ENCODE data around the gene ENPP4.
"Not testable (repeated sequence)": the region's sequence is repeated elsewhere in the genome, so short reads cannot be mapped to it uniquely, and the experiment has no call there.

The ENPP4 gene

GRCh38 chr6:46130666-46131065 is 877 bp downstream of the ENPP4 start:
- Histone ChIP-seq H3K4me3 (peak overlapping the region; percentile 74), H3K27ac (peak overlapping the region; percentile 43 to 66)
- TF ChIP-seq CTCF (IDR thresholded peaks at IDR 0.05): no peak
- no peak for DNase-seq (ENCODE audit: low spot score)

GRCh38 chr6:46131291-46131690 is 1.5 kb downstream of the ENPP4 start:
- peak overlapping the region; percentile 74 for H3K4me3 ChIP-seq
- not testable (repeated sequence) for H3K27ac ChIP-seq; DNase-seq (ENCODE audit: low spot score)

- Histone ChIP-seq H3K27ac (no peak overlapping the region), H3K4me3 (no peak overlapping the region)
- DNase-seq (ENCODE audit: low spot score): no peak
- TF ChIP-seq CTCF (IDR thresholded peaks at IDR 0.05): no peak
These were observed 4.4 kb downstream of the ENPP4 start for GRCh38 chr6:46134216-46134615.

GRCh38 chr6:46135176-46135575 is 5.4 kb downstream of the ENPP4 start:
- no peak overlapping the region for H3K4me3 ChIP-seq
- DNase-seq (ENCODE audit: low spot score): no peak
- no peak overlapping the region for H3K27ac ChIP-seq
- no peak for TF ChIP-seq CTCF (IDR thresholded peaks at IDR 0.05)

- no peak for DNase-seq (ENCODE audit: low spot score)
- no peak overlapping the region for H3K4me3 ChIP-seq
- no peak for TF ChIP-seq CTCF (IDR thresholded peaks at IDR 0.05)
- H3K27ac ChIP-seq: no peak overlapping the region
These were observed 7.0 kb downstream of the ENPP4 start for GRCh38 chr6:46136831-46137230.

- TF ChIP-seq CTCF (IDR thresholded peaks at IDR 0.05): no peak
- H3K27ac ChIP-seq: no peak overlapping the region
- H3K4me3 ChIP-seq: no peak overlapping the region
- no peak for DNase-seq (ENCODE audit: low spot score)
These were observed 7.6 kb downstream of the ENPP4 start for GRCh38 chr6:46137387-46137786.

- no peak for DNase-seq (ENCODE audit: low spot score)
- TF ChIP-seq CTCF (IDR thresholded peaks at IDR 0.05): no peak
- no peak overlapping the region for H3K27ac ChIP-seq
- no peak overlapping the region for H3K4me3 ChIP-seq
These were observed 8.5 kb downstream of the ENPP4 start for GRCh38 chr6:46138281-46138680.

- TF ChIP-seq CTCF (IDR thresholded peaks at IDR 0.05): no peak
- H3K27ac ChIP-seq: no peak overlapping the region
- H3K4me3 ChIP-seq: no peak overlapping the region
- no peak for DNase-seq (ENCODE audit: low spot score)
These were observed 14.5 kb downstream of the ENPP4 start for GRCh38 chr6:46144270-46144669.

- not testable (repeated sequence) for H3K27ac ChIP-seq; DNase-seq (ENCODE audit: low spot score)
These were observed 19.3 kb downstream of the ENPP4 start for GRCh38 chr6:46149066-46149465.

More at GRCh38 chr6:46149066-46149465, 19.3 kb downstream of the ENPP4 start:
- not testable (repeated sequence) for H3K4me3 ChIP-seq
